ENCODE results near the gene ADA.

Gene ADA

DNA sequence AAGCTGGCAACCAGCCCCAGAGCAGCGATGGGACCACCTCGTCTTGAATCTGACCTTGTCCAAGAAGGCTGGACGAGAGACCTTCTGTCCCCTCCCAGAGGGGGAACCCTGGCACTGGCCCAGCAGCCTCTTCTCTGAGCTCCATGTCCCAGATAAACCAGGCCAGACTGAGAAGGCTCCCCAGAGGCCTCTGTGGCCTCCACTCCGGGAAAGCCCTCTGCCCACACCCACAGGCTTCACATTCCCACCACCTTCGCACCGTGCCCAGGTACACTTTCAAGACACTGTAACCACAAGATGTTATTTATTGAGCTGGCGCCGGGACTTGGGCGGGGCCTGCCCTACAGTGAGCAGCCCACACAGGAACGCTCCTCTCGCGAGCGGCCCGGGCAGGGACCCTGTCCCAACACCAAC, 33.2 kb downstream of the ADA start (continued):
- TF ChIP-seq ZC3H10 (CRISPR knock-in tag; IDR thresholded peaks at IDR 0.05) (no peak), ZNF565 (CRISPR knock-in tag; conservative IDR thresholded peaks at IDR 0.05; ENCODE audit: low read depth) (no peak), CSDC2 (CRISPR knock-in tag; IDR thresholded peaks at IDR 0.05) (no peak), ZNF70 (CRISPR knock-in tag; IDR thresholded peaks at IDR 0.05) (no peak), BACH2 (CRISPR knock-in tag; IDR thresholded peaks at IDR 0.05; ENCODE audit: borderline replicate concordance) (no peak)

DNA sequence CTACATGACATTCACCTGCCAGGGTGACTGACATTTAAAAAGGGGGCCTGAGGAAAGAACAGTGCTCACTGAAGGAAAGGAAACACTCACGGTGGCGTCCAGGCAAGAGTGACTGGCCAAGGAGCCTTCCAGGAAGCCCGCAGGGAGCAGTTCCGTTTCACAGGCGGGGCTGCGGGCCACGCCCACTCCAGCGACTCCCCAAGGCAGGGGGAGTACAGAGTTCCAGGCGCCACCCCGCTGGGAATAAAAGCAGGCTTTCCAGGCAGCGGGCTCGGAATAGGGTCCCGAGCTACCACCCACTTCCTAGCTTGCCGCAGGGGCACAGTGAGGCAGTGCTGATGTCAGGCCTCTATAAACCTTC, 34.9 kb downstream of the ADA start:
- TF ChIP-seq ZNF565 (CRISPR knock-in tag; conservative IDR thresholded peaks at IDR 0.05; ENCODE audit: low read depth) (no peak), ZNF8 (CRISPR knock-in tag; IDR thresholded peaks at IDR 0.05) (no peak), RARB (CRISPR knock-in tag; IDR thresholded peaks at IDR 0.05) (no peak), ZFP3 (CRISPR knock-in tag; IDR thresholded peaks at IDR 0.05) (no peak)
- TF ChIP-seq, protein P1, sequence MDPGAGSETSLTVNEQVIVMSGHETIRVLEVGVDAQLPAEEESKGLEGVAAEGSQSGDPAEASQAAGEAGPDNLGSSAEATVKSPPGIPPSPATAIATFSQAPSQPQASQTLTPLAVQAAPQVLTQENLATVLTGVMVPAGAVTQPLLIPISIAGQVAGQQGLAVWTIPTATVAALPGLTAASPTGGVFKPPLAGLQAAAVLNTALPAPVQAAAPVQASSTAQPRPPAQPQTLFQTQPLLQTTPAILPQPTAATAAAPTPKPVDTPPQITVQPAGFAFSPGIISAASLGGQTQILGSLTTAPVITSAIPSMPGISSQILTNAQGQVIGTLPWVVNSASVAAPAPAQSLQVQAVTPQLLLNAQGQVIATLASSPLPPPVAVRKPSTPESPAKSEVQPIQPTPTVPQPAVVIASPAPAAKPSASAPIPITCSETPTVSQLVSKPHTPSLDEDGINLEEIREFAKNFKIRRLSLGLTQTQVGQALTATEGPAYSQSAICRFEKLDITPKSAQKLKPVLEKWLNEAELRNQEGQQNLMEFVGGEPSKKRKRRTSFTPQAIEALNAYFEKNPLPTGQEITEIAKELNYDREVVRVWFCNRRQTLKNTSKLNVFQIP (CRISPR knock-in tag; IDR thresholded peaks at IDR 0.05; ENCODE audit: borderline replicate concordance, low read depth) = no peak
- TF ChIP-seq, protein P2, sequence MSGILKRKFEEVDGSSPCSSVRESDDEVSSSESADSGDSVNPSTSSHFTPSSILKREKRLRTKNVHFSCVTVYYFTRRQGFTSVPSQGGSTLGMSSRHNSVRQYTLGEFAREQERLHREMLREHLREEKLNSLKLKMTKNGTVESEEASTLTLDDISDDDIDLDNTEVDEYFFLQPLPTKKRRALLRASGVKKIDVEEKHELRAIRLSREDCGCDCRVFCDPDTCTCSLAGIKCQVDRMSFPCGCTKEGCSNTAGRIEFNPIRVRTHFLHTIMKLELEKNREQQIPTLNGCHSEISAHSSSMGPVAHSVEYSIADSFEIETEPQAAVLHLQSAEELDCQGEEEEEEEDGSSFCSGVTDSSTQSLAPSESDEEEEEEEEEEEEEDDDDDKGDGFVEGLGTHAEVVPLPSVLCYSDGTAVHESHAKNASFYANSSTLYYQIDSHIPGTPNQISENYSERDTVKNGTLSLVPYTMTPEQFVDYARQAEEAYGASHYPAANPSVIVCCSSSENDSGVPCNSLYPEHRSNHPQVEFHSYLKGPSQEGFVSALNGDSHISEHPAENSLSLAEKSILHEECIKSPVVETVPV (CRISPR knock-in tag; IDR thresholded peaks at IDR 0.05) = no peak
- ATAC-seq = no peak

DNA sequence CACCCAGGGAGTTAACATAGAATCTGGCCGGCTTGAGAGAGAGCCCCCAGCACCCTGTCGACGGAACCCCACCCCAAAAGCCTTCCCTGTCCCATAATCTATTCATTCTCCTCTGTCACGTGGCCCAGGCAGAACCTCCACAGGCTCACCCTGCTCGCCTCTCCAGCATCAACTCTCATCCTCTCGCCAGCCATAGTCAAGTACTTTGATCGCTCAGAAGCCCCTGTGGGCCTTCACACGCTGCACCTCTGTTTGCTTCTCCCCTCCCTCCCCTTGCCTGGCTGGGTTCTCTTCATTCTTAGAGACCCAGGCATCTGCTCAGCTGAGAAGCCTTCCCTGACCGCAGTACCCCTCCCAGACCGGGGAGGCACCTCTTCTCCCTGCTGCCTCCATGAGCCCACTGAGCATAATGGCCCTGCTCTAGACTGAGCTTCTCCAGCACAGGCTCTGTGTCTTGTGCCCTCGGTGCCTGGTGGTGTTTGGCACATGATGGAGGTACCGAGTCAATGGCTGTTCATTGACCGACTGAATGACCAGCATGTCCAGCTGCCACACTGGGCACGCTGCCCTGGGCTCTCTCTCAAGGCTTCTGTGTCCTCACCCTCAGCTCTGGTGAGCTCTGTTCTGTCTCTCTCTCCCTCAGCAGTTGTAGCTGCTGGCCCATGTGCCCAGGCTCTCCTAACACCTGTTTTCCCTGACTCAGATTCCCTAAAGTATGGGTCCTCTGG, 35.5 kb downstream of the ADA start:
- TF ChIP-seq SNAI2 (CRISPR knock-in tag; IDR thresholded peaks at IDR 0.05) (no peak), TCF4 (CRISPR knock-in tag; IDR thresholded peaks at IDR 0.05; ENCODE audit: borderline replicate concordance) (no peak), RARB (CRISPR knock-in tag; IDR thresholded peaks at IDR 0.05) (no peak), GLIS3 (CRISPR knock-in tag; IDR thresholded peaks at IDR 0.05) (no peak)
- ATAC-seq = no peak

DNA sequence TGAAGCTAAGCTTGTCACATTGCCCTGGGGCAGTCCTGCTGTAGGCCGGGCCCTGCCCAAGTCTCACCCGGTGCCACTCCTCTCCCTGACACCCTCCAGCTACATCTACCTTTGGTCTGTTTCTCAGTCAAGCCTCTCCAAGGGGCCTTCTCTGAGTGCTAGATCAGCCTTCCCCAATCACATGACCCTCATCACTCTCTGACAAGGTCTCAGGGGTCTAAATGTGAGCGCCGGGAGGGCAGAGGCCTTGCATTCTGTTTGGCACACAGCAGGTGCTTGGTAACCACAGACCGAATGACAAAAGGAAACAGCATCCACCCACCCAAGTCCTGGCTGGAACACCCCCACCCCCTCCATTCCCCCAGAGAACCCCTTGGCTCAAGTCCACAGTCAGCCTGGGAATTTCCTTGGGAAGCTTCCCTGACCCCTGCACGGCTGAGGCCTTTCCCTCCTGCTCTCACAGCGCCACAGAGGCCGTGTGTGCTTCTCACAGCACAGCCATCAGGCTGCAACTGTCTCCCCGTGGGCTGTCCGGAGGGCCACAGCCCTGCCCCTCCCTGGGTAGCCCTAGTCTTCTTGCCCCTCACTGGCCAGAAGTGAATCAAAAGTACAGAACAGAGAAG, 36.2 kb downstream of the ADA start:
- no peak for TF ChIP-seq ZNF70 (CRISPR knock-in tag; IDR thresholded peaks at IDR 0.05)
- no peak for TF ChIP-seq ARNTL (CRISPR knock-in tag; IDR thresholded peaks at IDR 0.05; ENCODE audit: borderline replicate concordance, low read depth)
- no peak for TF ChIP-seq ISL1 (CRISPR knock-in tag; IDR thresholded peaks at IDR 0.05)
- TF ChIP-seq PPARA (CRISPR knock-in tag; IDR thresholded peaks at IDR 0.05; ENCODE audit: borderline replicate concordance) = no peak
- TF ChIP-seq ZFP3 (CRISPR knock-in tag; IDR thresholded peaks at IDR 0.05) = no peak
- TF ChIP-seq, protein P2 (CRISPR knock-in tag; IDR thresholded peaks at IDR 0.05) = no peak
- no peak for TF ChIP-seq ESRRG (CRISPR knock-in tag; IDR thresholded peaks at IDR 0.05)
- TF ChIP-seq, protein P3, sequence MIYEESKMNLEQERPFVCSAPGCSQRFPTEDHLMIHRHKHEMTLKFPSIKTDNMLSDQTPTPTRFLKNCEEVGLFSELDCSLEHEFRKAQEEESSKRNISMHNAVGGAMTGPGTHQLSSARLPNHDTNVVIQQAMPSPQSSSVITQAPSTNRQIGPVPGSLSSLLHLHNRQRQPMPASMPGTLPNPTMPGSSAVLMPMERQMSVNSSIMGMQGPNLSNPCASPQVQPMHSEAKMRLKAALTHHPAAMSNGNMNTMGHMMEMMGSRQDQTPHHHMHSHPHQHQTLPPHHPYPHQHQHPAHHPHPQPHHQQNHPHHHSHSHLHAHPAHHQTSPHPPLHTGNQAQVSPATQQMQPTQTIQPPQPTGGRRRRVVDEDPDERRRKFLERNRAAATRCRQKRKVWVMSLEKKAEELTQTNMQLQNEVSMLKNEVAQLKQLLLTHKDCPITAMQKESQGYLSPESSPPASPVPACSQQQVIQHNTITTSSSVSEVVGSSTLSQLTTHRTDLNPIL (CRISPR knock-in tag; IDR thresholded peaks at IDR 0.05; ENCODE audit: low read depth) = no peak
- TF ChIP-seq ZNF565 (CRISPR knock-in tag; conservative IDR thresholded peaks at IDR 0.05; ENCODE audit: low read depth) = no peak
- TF ChIP-seq, protein P1 (CRISPR knock-in tag; IDR thresholded peaks at IDR 0.05; ENCODE audit: borderline replicate concordance, low read depth) = no peak
- no peak for TF ChIP-seq ZNF8 (CRISPR knock-in tag; IDR thresholded peaks at IDR 0.05)
- TF ChIP-seq ZFP30 (CRISPR knock-in tag; IDR thresholded peaks at IDR 0.05) = no peak
- TF ChIP-seq RARB (CRISPR knock-in tag; IDR thresholded peaks at IDR 0.05) = no peak
- TF ChIP-seq, protein P4, sequence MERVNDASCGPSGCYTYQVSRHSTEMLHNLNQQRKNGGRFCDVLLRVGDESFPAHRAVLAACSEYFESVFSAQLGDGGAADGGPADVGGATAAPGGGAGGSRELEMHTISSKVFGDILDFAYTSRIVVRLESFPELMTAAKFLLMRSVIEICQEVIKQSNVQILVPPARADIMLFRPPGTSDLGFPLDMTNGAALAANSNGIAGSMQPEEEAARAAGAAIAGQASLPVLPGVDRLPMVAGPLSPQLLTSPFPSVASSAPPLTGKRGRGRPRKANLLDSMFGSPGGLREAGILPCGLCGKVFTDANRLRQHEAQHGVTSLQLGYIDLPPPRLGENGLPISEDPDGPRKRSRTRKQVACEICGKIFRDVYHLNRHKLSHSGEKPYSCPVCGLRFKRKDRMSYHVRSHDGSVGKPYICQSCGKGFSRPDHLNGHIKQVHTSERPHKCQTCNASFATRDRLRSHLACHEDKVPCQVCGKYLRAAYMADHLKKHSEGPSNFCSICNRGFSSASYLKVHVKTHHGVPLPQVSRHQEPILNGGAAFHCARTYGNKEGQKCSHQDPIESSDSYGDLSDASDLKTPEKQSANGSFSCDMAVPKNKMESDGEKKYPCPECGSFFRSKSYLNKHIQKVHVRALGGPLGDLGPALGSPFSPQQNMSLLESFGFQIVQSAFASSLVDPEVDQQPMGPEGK (CRISPR knock-in tag; IDR thresholded peaks at IDR 0.05; ENCODE audit: borderline replicate concordance) = no peak
- TF ChIP-seq TCF4 (CRISPR knock-in tag; IDR thresholded peaks at IDR 0.05; ENCODE audit: borderline replicate concordance) = no peak
- no peak for TF ChIP-seq OSR1 (CRISPR knock-in tag; IDR thresholded peaks at IDR 0.05)
- no peak for TF ChIP-seq TOX (CRISPR knock-in tag; IDR thresholded peaks at IDR 0.05; ENCODE audit: borderline replicate concordance)
- TF ChIP-seq SNAI2 (CRISPR knock-in tag; IDR thresholded peaks at IDR 0.05) = no peak
- no peak for TF ChIP-seq CSDC2 (CRISPR knock-in tag; IDR thresholded peaks at IDR 0.05)
- no peak for TF ChIP-seq ZC3H10 (CRISPR knock-in tag; IDR thresholded peaks at IDR 0.05)
- no peak for ATAC-seq

Measured in SK-N-SH treated with all-trans-retinoic acid at 6 μM for 48 hours (cell line).